ENCODE results near the gene SHISA6. TPM values are rescaled to one million over a fixed set of nuclear protein-coding genes. Genes with fewer than 3 reads are reported as not detected.

SHISA6 gene
- polyA plus RNA-seq, 1 donor from 2014 or later: 1.8 TPM

DNA sequence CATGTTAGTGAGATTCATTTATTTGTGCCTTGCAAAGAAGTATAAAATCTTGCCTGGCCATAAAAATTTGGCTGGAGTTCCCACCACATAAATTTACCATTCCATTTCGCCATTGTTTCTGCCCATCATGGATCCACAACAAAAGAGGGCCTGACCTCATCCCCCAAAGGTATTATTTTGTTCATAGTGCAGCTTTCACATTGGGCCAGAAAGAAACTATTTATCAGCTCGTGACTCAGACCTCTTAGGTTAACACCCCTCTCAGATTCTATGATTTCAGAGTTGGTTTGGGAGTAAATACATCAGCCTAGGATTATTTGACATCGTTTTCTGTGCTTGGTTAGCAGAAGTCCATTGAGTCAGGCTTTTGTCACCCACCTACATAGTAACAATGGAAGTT is 108.1 kb downstream of the SHISA6 start:
- H3K9me2 ChIP-seq (ENCODE audit: insufficient read depth, low read length): no peaks in the 10 kb centered on the region
- no peaks in the 10 kb centered on the region for H3F3A ChIP-seq (ENCODE audit: insufficient read depth, low read length, poor library complexity, severe bottlenecking)
- no peaks in the 10 kb centered on the region for H4K20me1 ChIP-seq (ENCODE audit: insufficient read depth)
- H3K4me2 ChIP-seq (ENCODE audit: low read length): no peak overlapping the region
- H3K27me3 ChIP-seq (ENCODE audit: insufficient read depth, low read depth, low read length): no peaks in the 10 kb centered on the region
- no peaks in the 10 kb centered on the region for H3K36me3 ChIP-seq (ENCODE audit: insufficient read depth, low read length)
- H2AFZ ChIP-seq (ENCODE audit: low read depth, low read length): no peak overlapping the region
- H3K27ac ChIP-seq (ENCODE audit: low read length): no peak overlapping the region
- no peak overlapping the region for H3K9ac ChIP-seq (ENCODE audit: low read length)
- H3K4me3 ChIP-seq (ENCODE audit: low read length): no peak overlapping the region
- TF ChIP-seq, protein P1, sequence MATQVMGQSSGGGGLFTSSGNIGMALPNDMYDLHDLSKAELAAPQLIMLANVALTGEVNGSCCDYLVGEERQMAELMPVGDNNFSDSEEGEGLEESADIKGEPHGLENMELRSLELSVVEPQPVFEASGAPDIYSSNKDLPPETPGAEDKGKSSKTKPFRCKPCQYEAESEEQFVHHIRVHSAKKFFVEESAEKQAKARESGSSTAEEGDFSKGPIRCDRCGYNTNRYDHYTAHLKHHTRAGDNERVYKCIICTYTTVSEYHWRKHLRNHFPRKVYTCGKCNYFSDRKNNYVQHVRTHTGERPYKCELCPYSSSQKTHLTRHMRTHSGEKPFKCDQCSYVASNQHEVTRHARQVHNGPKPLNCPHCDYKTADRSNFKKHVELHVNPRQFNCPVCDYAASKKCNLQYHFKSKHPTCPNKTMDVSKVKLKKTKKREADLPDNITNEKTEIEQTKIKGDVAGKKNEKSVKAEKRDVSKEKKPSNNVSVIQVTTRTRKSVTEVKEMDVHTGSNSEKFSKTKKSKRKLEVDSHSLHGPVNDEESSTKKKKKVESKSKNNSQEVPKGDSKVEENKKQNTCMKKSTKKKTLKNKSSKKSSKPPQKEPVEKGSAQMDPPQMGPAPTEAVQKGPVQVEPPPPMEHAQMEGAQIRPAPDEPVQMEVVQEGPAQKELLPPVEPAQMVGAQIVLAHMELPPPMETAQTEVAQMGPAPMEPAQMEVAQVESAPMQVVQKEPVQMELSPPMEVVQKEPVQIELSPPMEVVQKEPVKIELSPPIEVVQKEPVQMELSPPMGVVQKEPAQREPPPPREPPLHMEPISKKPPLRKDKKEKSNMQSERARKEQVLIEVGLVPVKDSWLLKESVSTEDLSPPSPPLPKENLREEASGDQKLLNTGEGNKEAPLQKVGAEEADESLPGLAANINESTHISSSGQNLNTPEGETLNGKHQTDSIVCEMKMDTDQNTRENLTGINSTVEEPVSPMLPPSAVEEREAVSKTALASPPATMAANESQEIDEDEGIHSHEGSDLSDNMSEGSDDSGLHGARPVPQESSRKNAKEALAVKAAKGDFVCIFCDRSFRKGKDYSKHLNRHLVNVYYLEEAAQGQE (IDR thresholded peaks at IDR 0.05; ENCODE audit: borderline replicate concordance): no peak
- TF ChIP-seq RAD21 (conservative IDR thresholded peaks at IDR 0.05): no peak
- no peak for TF ChIP-seq SMC3 (conservative IDR thresholded peaks at IDR 0.05; ENCODE audit: poor library complexity)
- no peak for TF ChIP-seq MXI1 (conservative IDR thresholded peaks at IDR 0.05; ENCODE audit: poor library complexity, severe bottlenecking)
- TF ChIP-seq, protein P2, sequence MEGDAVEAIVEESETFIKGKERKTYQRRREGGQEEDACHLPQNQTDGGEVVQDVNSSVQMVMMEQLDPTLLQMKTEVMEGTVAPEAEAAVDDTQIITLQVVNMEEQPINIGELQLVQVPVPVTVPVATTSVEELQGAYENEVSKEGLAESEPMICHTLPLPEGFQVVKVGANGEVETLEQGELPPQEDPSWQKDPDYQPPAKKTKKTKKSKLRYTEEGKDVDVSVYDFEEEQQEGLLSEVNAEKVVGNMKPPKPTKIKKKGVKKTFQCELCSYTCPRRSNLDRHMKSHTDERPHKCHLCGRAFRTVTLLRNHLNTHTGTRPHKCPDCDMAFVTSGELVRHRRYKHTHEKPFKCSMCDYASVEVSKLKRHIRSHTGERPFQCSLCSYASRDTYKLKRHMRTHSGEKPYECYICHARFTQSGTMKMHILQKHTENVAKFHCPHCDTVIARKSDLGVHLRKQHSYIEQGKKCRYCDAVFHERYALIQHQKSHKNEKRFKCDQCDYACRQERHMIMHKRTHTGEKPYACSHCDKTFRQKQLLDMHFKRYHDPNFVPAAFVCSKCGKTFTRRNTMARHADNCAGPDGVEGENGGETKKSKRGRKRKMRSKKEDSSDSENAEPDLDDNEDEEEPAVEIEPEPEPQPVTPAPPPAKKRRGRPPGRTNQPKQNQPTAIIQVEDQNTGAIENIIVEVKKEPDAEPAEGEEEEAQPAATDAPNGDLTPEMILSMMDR (IDR thresholded peaks at IDR 0.05; ENCODE audit: poor library complexity, severe bottlenecking): no peak
- no peak for TF ChIP-seq POLR2AphosphoS5 (IDR thresholded peaks at IDR 0.05)
- TF ChIP-seq EZH2 (IDR thresholded peaks at IDR 0.05; ENCODE audit: borderline replicate concordance, insufficient read depth, low read length, poor library complexity, severe bottlenecking): no peak
- TF ChIP-seq EP300 (conservative IDR thresholded peaks at IDR 0.05; ENCODE audit: poor library complexity, severe bottlenecking): no peak
- TF ChIP-seq TAF1 (IDR thresholded peaks at IDR 0.05; ENCODE audit: low read depth): no peak
- no peaks in the 10 kb centered on the region for H3K79me2 ChIP-seq (replicated peaks; ENCODE audit: insufficient read depth, low read length)
- no peaks in the 10 kb centered on the region for H3K9me3 ChIP-seq (ENCODE audit: low read length)

DNA sequence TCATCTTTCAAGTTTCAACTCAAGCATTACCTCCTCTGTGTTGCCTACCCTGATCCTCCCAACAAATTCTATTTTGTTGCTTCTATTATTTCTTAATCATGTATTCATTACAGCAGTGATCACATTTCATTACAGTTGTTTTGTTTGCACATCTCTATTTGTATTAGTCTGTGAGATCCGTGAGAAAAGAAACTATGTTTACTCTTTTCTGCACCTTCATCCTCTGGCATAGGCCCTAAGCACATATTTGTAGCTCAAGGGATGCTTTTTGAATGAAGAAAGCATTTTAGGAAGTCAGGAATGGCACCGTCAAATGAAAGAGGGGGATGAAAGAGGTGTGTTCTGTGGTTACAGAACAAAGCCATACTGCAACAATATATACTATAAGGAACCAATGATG is 110.5 kb downstream of the SHISA6 start:
- no peaks in the 10 kb centered on the region for H3K9me2 ChIP-seq (ENCODE audit: insufficient read depth, low read length)
- TF ChIP-seq EP300 (conservative IDR thresholded peaks at IDR 0.05; ENCODE audit: poor library complexity, severe bottlenecking) (no peak), RAD21 (conservative IDR thresholded peaks at IDR 0.05) (no peak), EZH2 (IDR thresholded peaks at IDR 0.05; ENCODE audit: borderline replicate concordance, insufficient read depth, low read length, poor library complexity, severe bottlenecking) (no peak), POLR2AphosphoS5 (IDR thresholded peaks at IDR 0.05) (no peak), MXI1 (conservative IDR thresholded peaks at IDR 0.05; ENCODE audit: poor library complexity, severe bottlenecking) (no peak), SMC3 (conservative IDR thresholded peaks at IDR 0.05; ENCODE audit: poor library complexity) (no peak), TAF1 (IDR thresholded peaks at IDR 0.05; ENCODE audit: low read depth) (no peak)
- TF ChIP-seq, protein P2 (IDR thresholded peaks at IDR 0.05; ENCODE audit: poor library complexity, severe bottlenecking): no peak
- TF ChIP-seq, protein P1 (IDR thresholded peaks at IDR 0.05; ENCODE audit: borderline replicate concordance): no peak

More for the DNA sequence above, 110.5 kb downstream of the SHISA6 start:
- no peaks in the 10 kb centered on the region for H3K9me3 ChIP-seq (ENCODE audit: low read length)
- no peaks in the 10 kb centered on the region for H3K27me3 ChIP-seq (ENCODE audit: insufficient read depth, low read depth, low read length)
- no peaks in the 10 kb centered on the region for H4K20me1 ChIP-seq (ENCODE audit: insufficient read depth)
- H3K4me3 ChIP-seq (ENCODE audit: low read length): no peak overlapping the region
- no peaks in the 10 kb centered on the region for H3K79me2 ChIP-seq (replicated peaks; ENCODE audit: insufficient read depth, low read length)
- no peak overlapping the region for H3K9ac ChIP-seq (ENCODE audit: low read length)
- no peak overlapping the region for H3K27ac ChIP-seq (ENCODE audit: low read length)
- H2AFZ ChIP-seq (ENCODE audit: low read depth, low read length): no peak overlapping the region
- H3K36me3 ChIP-seq (ENCODE audit: insufficient read depth, low read length): no peaks in the 10 kb centered on the region
- H3K4me2 ChIP-seq (ENCODE audit: low read length): no peak overlapping the region
- H3F3A ChIP-seq (ENCODE audit: insufficient read depth, low read length, poor library complexity, severe bottlenecking): no peaks in the 10 kb centered on the region
